ENCODE measurements around the gene NHERF1.

DNA sequence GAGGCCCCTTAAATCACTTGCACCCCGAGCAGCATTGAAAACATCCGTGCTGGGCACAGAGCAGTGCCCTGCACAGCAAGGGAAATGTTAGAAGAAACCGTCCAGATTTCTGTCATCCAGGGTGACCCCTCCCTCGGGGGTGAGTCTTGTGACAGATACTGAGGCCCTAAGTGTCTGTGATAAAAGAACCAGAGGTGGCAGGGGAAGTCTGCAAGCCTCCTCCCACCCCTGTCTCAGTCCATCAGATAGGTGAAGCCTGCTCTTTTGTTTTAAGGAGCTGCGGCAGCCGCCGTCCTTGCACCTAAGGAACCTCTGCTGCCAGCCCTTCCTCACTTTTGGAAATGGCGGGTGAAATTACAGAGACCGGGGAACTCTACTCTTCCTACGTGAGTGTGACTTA is 28.6 kb downstream of the NHERF1 start:
- TF ChIP-seq PTTG1 (tag; IDR thresholded peaks at IDR 0.05; ENCODE audit: low read depth) (no peak), GTF2F1 (IDR thresholded peaks at IDR 0.05; ENCODE audit: low read depth, low read length) (no peak), NR2C2 (CRISPR knock-in tag; IDR thresholded peaks at IDR 0.05) (no peak), NR2C2 (tag; IDR thresholded peaks at IDR 0.05) (no peak), PYGO2 (tag; IDR thresholded peaks at IDR 0.05) (no peak), POLR2AphosphoS5 (IDR thresholded peaks at IDR 0.05; ENCODE audit: control insufficient read depth, insufficient read depth, low read depth, low read length) (no peak), ZC3H11A (IDR thresholded peaks at IDR 0.05; ENCODE audit: low read depth, low read length) (no peak), SMAD3 (CRISPR knock-in tag; conservative IDR thresholded peaks at IDR 0.05) (no peak), POLR2A (conservative IDR thresholded peaks at IDR 0.05) (no peak), TCF7 (IDR thresholded peaks at IDR 0.05; ENCODE audit: borderline replicate concordance) (no peak)
- TF ChIP-seq, protein P1, sequence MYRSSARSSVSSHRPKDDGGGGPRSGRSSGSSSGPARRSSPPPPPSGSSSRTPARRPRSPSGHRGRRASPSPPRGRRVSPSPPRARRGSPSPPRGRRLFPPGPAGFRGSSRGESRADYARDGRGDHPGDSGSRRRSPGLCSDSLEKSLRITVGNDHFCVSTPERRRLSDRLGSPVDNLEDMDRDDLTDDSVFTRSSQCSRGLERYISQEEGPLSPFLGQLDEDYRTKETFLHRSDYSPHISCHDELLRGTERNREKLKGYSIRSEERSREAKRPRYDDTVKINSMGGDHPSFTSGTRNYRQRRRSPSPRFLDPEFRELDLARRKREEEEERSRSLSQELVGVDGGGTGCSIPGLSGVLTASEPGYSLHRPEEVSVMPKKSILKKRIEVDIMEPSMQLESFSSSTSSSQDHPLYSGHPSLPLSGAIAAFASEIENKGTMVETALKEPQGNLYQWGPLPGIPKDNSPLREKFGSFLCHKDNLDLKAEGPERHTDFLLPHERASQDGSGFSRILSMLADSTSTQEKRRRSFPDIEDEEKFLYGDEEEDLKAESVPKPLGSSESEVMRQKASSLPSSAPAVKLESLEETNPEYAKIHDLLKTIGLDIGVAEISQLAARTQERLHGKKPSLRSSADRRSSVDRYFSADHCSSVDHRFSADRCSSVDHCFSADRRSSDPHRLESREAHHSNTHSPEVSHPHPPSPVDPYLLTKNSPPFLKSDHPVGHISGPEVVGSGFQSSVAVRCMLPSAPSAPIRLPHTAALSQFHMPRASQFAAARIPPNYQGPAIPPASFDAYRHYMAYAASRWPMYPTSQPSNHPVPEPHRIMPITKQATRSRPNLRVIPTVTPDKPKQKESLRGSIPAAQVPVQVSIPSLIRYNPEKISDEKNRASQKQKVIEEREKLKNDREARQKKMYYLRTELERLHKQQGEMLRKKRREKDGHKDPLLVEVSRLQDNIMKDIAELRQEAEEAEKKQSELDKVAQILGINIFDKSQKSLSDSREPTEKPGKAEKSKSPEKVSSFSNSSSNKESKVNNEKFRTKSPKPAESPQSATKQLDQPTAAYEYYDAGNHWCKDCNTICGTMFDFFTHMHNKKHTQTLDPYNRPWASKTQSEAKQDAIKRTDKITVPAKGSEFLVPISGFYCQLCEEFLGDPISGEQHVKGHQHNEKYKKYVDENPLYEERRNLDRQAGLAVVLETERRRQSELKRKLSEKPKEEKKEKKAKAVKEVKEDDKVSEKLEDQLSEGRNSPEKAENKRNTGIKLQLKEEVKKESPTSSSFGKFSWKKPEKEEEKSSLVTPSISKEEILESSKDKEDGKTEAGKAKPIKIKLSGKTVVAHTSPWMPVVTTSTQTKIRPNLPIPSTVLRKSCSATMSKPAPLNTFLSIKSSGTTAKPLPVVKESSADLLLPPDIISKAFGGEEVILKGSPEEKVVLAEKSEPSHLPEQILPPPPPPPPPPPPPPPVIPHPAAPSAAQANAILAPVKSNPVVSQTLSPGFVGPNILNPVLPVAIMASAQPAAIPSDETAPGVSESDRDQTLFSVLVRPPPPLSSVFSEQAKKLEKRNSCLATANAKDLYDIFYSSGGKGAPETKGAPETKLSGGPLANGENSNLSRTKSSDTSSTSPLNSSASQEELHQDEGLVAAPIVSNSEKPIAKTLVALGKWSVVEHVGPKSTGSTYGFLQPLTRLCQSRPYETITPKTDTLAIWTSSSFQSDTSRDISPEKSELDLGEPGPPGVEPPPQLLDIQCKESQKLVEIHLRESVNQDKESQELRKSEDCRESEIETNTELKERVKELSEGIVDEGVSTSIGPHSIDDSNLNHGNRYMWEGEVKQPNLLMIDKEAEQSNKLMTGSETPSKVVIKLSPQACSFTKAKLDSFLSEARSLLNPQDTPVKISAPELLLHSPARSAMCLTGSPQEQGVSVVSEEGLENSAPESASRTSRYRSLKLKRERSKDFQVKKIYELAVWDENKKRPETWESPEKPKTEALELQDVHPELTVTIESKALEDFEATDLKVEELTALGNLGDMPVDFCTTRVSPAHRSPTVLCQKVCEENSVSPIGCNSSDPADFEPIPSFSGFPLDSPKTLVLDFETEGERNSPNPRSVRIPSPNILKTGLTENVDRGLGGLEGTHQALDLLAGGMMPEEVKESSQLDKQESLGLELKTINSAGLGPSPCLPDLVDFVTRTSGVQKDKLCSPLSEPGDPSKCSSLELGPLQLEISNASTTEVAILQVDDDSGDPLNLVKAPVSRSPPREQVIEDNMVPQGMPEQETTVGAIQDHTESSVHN (IDR thresholded peaks at IDR 0.05; ENCODE audit: borderline replicate concordance in 1 of 2, low read depth in 1 of 2), result no peak
- TF ChIP-seq, protein P2, sequence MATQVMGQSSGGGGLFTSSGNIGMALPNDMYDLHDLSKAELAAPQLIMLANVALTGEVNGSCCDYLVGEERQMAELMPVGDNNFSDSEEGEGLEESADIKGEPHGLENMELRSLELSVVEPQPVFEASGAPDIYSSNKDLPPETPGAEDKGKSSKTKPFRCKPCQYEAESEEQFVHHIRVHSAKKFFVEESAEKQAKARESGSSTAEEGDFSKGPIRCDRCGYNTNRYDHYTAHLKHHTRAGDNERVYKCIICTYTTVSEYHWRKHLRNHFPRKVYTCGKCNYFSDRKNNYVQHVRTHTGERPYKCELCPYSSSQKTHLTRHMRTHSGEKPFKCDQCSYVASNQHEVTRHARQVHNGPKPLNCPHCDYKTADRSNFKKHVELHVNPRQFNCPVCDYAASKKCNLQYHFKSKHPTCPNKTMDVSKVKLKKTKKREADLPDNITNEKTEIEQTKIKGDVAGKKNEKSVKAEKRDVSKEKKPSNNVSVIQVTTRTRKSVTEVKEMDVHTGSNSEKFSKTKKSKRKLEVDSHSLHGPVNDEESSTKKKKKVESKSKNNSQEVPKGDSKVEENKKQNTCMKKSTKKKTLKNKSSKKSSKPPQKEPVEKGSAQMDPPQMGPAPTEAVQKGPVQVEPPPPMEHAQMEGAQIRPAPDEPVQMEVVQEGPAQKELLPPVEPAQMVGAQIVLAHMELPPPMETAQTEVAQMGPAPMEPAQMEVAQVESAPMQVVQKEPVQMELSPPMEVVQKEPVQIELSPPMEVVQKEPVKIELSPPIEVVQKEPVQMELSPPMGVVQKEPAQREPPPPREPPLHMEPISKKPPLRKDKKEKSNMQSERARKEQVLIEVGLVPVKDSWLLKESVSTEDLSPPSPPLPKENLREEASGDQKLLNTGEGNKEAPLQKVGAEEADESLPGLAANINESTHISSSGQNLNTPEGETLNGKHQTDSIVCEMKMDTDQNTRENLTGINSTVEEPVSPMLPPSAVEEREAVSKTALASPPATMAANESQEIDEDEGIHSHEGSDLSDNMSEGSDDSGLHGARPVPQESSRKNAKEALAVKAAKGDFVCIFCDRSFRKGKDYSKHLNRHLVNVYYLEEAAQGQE (IDR thresholded peaks at IDR 0.05; ENCODE audit: borderline replicate concordance), result no peak
- TF ChIP-seq, protein P2 (CRISPR knock-in tag; IDR thresholded peaks at IDR 0.05; ENCODE audit: low read depth), result no peak
